Embryonic facial prominence (tissue), 1 donor: ENCODE data around the gene ROCK1.
"Not testable (repeated sequence)": the region's sequence is repeated elsewhere in the genome, so short reads cannot be mapped to it uniquely, and the experiment has no call there.

Experiments used
- DNase-seq: peaks from one replicate; pipeline ENCODE4 v3.0.0-alpha.2; 2016; ENCODE audit errors: extremely low spot score

Gene ROCK1

DNA sequence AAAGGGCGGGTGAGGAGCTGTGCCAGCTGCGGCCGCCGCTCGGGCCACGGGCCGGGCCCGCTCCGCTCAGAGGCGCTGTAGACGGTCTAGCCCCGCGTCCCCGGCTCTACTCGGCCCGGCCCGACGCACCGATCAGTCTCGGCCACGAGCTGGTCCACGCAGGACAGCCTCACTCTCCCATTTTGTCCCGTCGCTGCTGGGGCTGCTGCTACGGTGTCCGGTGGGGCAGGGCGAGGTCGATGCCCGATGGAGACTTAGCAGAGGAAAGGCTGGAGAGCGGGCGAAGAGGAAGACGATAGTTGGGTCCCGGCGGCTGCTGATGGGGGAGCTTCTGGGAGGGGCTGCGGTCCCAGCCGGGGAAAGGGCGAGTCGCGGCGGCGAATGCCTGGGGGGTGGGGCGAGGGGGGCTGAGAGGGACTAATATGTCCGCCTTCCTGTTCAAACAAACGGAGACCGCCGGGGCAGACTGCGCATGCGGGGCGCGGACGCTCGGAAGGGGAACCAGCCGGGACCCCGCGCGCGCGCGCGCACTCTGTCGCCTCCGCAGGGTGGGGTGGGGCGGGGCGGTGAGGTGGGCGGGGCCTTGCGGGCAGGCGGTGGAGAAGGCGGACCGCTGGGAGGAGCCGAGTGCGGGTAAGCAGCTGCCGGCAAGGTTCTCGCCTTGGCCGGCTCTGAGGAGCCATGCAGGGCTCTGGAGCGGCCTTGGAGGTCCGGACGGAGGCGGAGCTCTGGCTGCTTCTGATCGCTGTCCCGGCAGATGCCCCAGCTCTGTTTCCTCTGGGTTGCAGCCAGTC, at the start of gene ROCK1:
Gene ROCK1, minus strand, starts transcription at position 468 of the 794 bp plus-strand sequence. CDS start 903 bp downstream, outside the sequence.
- peak; percentile 91 for DNase-seq

DNA sequence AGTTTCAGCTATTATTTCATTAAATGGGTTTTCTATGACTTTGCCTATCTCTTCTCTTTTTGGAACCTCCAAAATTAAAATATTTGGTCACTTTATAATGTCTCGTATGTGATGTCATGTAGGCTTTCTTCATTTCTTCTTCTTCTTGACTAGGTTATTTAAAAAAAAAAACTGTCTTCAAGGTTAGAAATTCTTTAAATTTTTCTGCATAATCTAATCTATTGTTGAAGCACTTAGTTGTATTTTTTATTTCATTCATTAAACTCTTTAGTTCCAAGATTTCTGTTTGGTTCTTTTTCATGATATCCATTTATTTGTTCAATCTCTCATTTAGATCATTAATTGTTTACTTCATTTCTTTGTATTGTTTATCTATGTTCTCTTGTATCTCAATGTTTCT, 43.8 kb upstream of the ROCK1 start:
- no peak for DNase-seq

DNA sequence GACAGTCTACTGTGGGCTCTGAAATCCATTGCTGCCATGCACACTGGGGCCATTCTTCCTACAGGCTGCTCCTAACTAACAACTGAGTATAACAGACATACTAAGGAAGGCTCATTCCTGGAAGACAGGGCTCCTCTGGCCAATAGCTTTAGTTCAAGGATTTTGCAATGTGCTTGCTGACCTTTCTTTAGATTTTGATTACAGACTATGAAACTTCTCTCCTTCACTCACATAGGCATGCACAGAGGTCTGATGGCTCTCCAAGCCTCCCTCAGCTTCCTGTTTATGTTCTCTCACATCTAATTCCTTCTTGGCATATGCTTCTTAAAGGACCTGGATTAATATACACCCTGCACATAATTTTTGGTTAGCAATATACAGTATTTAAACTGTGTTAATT, 34.4 kb upstream of the ROCK1 start:
- DNase-seq: no peak

DNA sequence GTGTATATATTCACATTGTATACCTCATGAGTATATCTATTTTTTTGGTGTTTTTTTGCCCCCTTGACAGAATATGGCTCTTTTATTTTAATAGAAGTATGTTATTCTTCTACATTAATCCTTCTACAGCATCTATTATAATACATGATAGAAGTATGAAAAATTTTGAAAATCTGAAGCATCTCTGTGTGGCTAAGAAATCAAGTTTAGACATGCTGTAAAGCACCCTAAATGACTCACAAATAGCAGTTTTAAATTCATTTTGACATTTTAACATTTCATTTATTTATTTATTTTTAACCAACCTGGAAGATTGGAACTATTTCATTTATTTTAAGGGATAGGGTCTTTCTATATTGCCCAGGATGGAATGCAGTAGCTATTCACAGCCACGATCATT, 33.8 kb upstream of the ROCK1 start:
- no peak for DNase-seq

DNA sequence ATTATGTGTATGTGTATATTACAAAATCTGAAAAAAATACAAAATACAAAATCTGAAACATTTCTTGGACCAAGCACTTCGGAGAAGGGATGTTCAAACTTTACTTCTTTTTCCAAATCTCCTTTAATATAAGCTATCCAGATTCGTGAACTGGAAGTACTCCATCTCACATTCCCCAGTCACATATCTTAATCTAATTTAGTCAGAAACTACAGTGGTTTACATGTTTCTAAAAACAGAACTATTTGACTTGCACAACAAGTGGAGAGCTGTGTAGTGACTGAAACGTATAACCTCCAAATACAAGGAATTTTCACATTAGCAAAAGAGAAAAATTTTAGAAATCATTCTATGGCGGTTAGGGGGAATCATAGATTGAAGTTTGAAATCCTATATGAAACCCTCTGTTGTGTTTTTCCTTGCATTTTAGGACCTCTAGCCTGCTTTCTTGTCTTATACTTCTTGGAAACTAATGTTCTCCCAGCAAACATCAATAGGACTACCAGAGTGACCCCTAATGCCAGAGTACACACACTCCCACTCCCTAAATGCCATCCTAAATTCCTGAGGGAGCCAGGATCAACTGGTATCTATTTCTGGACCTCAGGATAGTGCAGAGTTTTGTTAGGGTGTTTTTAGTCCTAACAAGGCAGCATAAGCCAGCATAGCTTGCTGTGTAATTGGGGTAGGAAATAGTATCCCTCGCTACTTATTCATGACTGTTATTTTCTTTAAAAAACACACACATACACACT, 30.2 kb upstream of the ROCK1 start:
- DNase-seq: no peak

DNA sequence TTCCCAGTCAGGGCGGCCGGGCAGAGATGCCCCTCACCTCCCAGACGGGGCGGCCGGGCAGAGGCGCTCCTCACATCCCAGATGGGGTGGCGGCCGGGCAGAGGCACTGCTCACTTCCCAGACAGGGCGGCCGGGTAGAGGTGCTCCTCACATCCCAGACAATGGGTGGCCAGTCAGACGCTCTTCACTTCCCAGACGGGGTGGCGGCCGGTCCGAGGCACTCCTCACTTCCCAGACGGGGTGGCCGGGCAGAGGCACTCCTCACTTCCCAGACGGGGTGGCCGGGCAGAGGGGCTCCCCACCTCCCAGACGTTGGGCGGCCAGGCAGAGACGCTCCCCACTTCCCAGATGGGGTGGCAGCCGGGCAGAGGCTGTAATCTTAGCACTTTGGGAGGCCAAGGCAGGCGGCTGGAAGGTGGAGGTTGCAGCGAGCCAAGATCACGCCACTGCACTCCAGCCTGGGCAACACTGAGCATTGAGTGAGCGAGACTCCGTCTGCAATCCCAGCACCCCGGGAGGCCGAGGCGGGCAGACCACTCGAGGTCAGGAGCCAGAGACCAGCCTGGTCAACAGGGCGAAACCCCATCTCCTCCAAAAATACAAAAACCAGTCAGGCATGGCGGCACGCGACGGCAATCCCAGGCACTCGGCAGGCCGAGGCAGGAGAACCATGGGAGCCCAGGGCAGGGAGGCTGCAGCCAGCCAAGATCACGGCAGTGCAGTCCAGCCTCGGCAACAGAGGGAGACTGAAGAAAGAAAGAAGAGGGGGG, 26.3 kb upstream of the ROCK1 start:
- DNase-seq: not testable (repeated sequence)

DNA sequence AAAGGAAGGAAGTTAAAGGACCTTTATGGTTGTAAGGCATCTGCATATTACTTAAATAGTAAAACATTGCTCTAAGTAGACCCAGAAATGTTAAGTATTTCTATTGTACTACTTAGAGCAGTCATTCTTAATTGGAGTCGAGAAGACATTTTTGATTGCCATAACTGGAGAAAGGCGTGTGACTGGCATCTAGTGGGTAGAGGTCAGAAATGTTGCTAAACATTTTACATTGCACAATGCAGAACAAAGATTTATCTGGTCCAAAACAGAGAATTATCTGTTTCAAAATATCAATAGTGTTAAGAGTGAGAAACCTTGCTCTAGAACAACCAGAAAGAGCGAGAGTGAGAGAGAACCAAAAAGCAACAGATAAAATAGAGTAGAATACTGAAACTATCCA, 23.3 kb upstream of the ROCK1 start:
- DNase-seq: no peak

DNA sequence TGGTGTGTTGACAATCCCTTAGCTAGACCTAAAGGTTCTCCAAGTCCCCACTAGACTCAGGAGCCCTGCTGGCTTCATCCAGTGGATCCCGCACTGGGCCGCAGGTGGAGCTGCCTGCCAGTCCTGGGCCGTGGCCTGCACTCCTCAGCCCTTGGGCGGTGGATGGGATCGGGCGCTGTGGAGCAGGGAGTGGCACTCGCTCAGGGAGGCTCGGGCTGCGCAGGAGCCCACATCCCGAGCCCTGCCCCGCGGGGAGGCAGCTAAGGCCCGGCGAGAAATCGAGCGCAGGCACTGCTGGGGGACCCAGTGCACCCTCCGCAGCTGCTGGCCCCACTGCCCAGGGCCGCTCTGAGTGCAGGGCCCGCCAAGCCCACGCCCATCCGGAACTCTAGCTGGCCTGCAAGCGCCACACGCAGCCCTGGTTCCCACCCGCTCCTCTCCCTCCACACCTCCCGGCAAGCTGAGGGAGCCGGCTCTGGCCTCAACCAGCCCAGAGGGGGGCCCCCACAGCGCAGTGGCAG, 20.8 kb upstream of the ROCK1 start:
- no peak for DNase-seq

DNA sequence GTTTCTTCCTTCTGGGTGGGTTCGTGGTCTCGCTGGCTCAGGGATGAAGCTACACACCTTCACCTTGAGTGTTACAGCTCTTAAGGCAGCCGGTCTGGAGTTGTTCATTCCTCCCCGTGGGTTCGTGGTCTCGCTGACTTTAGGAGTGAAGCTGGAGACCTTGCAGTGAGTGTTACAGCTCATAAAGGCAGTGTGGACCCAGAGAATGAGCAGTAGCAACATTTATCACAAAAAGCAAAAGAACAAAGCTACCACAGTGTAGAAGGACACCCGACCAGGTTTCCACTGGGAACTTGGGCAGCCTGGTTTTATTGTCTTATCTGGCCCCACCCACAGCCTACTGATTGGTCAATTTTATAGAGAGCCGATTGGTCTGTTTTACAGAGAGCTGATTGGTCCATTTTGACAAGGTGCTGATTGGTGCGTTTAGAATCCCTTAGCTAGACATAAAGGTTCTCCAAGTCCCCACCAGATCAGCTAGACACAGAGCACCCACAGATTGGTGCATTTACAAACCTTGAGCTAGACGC, 20.1 kb upstream of the ROCK1 start:
- no peak for DNase-seq

DNA sequence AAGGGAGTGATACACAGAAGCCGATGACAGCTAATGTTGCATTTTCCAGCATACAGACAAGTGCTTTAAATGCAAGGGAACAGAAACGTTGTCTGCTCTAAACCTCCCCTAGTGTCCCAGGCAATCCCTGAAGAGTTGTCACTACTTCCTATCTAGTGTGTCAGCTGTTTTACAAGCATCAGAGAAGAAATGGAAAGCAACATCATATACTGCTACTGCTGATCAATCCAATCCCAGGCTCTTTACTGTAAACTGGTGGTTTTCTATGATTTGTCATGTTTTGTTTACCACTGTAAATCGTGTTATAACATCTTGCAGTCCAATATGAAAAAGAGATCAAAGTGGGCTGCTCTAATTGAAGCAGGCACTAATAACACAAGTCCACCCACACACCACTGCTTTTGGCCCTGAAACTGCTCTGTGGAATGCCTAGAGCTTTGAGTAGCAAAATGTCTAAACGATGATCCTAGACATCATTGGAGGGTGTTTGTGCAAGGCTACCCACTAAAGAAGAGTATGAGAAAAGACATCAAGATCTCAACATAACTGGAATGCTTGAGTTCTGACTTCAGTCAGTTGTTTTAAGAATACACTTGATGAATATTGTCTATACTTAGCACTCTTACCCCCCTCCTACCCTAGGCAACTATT, 18.1 kb upstream of the ROCK1 start:
- DNase-seq: no peak

DNA sequence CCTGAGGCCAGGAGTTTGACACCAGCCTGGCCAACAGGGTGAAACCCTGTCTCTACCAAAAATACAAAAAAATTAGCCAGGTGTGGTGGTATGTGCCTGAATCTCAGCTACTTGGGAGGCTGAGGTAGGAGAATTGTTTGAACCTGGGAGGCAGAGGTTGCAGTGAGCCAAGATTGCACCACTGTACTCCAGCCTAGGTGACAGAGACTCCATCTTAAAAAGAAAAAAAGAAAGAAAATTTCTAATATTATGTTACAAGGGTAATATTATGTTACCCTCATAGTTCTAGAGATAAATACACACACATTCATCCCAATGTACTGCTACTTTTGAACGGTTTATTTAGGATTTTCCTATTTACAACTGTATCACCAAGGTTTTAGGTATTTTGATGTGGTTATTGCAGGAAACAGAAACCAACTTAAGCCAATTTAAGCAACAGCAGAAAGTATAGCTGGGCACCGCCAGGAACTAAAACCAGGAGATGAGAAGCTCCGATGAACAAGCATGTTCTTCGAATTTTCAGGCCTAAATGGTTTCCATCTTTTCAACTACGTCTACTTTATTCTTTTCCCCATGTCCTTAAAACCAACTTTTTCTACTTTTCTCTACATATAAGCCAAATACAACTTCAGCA, 11.8 kb upstream of the ROCK1 start:
- no peak for DNase-seq

DNA sequence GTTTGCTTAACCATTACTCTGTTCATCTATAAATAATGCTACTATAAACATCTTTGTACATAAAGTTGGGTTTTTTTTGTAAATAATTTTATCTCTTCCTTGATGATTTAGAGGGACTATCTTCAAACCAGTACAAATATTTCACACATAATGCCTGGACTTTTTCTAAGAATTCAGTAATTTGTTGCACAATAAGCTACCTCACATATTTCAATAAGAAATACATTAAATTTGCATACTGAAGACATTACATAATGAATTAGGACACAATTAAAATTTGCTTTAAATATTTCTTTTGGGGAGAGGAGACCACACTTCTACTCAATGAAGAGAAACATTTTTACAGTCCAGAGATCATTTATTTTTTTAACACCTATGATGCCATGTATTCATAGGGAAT, 7.2 kb upstream of the ROCK1 start:
- DNase-seq: no peak

DNA sequence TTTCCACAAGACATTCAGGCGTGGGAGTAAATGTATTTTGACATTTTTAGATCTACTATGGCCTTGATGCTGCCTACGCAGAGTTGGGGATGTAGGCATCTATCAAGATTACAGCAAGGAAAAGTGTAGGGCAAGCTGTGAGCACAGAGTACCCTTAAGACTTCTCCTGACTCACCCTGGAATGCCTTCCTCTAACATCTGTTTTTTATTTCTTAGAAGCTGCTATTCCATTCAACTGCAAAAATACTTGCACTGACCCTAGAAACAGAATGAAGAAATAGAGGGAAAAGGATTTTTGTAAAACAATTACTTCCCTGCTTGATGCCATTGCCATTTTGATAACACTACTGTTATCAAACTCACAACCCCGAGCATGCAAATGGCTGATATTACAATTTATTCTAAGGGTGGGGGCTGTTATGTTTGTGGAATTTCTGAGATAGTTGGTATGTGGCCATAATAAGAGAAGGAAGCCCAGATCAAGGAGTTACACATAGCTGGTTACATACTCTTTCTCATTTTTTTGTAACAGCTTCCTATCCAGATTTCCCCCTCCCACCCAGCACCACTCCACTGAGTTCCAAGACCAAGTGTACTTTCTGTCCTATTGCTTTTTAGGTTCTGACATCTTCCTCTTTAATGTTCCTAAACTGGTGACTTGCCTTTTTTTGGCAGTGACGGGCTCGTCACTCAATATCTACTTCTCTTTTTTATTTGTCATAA, 6.0 kb upstream of the ROCK1 start:
- no peak for DNase-seq

DNA sequence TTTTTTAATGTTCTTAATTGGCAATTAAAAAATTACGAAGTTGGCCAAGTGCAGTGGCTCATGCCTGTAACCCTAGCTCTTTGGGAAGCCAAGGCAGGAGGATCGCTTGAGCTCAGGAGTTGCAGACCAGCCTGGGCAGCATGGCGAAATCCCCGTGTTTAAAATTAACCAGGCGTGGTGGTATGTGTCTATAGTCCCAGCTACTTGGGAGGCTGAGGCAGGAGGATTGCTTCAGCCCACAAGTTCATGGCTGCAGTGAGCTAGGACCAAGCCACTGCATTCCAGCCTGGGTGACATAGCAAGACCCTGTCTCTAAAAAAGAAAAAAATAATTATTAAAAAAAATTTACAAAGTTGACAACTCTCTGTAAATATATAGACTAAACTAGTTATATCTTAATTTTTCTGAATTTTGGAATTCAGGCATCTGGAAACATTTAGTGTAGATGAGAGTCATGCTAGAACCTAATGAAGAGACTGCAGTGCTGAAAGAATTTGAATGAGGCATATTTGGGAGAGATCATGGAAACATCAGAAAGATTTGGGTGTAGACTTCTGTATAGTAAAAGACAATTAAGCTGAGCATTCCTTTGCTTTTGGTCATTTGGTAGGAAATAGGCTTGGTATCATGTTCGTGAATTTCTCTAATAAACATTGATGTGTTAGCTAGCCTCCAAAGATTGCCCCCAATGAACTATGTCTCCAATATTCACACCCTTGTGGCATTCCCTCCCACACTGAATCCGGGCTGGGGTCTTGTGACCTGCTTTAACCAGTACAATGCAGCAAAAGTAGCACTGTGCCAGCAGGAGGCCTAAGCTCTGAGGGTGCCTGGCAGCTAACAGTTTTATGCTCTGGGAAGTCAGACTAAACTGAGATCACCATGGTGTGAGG, 4.2 kb upstream of the ROCK1 start:
- DNase-seq: no peak

DNA sequence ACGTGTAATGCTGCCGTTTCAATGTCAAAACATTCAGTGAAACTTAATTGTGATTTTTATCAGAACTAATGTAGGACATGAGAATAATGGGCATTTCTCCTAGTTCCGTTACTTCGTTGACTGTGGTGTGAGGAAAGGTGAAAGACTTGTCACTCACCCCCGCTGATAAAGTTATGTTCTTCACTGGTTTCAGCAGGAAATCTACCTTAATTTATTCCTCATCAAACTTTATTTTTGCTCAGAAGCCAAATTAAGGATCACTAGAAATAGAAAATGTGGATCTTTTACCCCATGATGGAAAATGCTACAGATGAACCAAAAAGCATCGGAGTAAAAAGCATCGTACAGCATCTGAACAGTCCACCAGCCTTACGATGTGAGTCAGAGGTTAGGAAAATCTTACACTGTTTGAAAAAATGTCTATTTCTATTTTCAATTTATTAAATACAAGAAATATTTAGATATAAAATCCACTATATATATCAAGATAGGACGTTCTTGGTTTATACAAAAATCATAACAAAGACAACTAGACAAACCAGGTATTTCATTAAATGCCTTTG, 1.0 kb upstream of the ROCK1 start:
- no peak for DNase-seq

DNA sequence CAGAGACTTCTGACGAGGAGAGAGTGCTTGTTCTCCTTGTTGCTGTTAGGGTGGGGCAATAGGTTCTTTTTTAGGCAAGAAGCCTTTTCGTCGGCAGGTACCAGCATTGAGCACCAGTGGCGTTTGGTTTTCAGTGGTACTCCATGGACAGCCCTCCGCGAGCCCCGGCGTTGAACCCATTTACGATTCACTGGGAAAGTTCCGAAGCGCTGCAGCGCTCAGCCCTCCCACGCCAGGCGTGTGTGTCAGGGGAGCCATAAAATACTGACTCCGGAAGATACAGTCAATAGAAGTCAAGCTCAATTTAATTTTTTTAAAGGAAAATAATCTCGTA, 494 bp upstream of the ROCK1 start:
- DNase-seq: no peak

DNA sequence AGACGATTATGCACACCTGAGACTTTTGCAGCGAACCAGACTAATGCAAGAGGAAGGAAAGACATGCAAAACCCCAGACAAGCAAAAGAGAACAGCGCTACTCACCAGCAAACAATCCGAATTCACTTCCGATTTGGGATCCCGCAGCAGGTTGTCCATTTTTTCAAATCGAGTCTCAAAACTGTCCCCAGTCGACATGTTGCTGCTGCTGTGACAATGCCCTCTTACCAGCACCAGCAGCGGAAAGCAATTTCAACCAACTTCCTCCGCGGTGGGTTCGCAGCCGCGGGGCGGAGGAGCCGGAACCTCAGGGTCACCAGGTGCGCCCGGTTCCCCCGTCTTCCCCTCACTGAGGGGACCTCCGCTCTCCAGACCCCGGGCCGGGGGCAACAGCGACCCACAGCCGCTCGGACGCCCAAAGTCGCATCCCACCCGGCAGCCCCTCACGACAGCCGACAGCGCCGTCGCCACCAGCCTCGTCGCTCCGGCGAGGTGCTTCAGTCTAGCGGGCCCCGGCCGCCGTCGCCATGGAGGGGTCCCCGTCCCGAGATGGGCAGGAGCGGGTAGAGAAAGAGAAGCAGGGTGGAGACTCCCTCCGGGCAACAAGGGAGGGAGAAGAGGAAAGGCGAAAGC, 784 bp downstream of the ROCK1 start:
- no peak for DNase-seq

DNA sequence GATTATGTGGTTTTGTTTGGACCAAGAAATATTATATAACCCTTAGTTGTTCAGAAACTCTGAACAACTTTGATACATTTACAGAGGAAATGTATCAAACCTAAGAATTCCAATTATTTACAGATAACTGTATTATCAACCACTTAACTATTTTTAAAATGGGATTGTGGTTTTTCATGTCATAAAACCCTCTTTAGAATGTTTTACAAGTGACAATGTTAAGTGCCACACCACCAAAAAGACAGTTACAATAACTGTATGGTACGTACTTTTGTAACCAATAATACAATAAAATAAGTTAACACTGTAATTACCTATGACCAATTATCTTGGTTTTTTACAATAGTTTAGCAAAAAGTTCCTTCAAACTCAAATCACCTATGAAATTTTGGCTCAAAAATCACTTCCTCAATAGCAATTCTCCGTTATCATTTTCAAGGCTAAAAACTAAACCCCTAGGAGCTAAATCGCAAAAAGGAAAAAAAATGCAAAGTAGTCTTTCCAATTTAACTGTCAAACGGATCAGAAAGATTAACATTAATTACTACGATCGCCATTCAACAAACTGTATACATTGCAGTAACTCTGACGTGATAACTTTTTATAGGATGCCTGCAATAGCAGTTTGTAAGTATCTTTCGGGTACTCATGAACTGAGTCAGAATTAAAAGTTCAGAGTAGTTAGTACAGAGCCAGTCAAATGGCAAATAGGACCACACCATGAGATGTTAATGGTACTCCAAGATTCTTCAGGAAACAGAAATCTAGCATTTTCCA, 1.5 kb downstream of the ROCK1 start:
- DNase-seq: no peak
